AG04450 (cell line): Measurements from ENCODE around the gene SLC16A5. TPM values are rescaled to one million over a fixed set of nuclear protein-coding genes. Genes with fewer than 3 reads are reported as not detected.

Experiments used
- CTCF ChIA-PET: fragments of 300-600, 350-600 bp; formaldehyde crosslinking; extraction: SDS; loops from one replicate; lab custom pipeline; 2022; ENCODE audit warnings: antibody characterized with exemption, inconsistent platforms; lab: Charles Lee
- POLR2A ChIA-PET: fragments of 350-600 bp; formaldehyde crosslinking; extraction: SDS; loops from one replicate; lab custom pipeline; 2021; ENCODE audit warnings: antibody characterized with exemption, inconsistent platforms; lab: Yijun Ruan, JAX
- DNase-seq: peaks from one replicate; pipeline ENCODE4 v3.0.0-alpha.2; 2011; ENCODE audit warnings: low read depth, low spot score
- H3K27ac ChIP-seq: one replicate; pipeline ENCODE4 v1.5.1; 2012; ENCODE audit warnings: low read depth, low read length, control low read depth
- H3K27me3 ChIP-seq: one replicate; pipeline ENCODE4 v1.6.0; 2012; ENCODE audit warnings: low read length; ENCODE audit not compliant: control insufficient read depth, insufficient read depth
- H3K4me3 ChIP-seq: 2 replicates; pipeline ENCODE4 v1.5.1; 2011; ENCODE audit warnings: mild to moderate bottlenecking, low read depth, low read length, control low read depth
- H3K9me3 ChIP-seq: 2 replicates; pipeline ENCODE4 v1.5.1; 2012; ENCODE audit warnings: low read length; ENCODE audit not compliant: control insufficient read depth, insufficient read depth
- polyA plus RNA-seq: library from polyadenylated mRNA; depleted of rRNA; stranded (reverse); fragments of >200 nt; gene quantifications from 2 replicates; pipeline ENCODE4 v1.2.3, GENCODE V29; 2011
- TF ChIP-seq, protein P1 (sequence below): IDR thresholded peaks from 2 replicates; pipeline ENCODE4 v1.5.1; 2011; ENCODE audit warnings: low read depth, low read length, control low read depth, inconsistent platforms

Gene SLC16A5
- polyA plus RNA-seq, 1 experiment = 2.9 TPM

DNA sequence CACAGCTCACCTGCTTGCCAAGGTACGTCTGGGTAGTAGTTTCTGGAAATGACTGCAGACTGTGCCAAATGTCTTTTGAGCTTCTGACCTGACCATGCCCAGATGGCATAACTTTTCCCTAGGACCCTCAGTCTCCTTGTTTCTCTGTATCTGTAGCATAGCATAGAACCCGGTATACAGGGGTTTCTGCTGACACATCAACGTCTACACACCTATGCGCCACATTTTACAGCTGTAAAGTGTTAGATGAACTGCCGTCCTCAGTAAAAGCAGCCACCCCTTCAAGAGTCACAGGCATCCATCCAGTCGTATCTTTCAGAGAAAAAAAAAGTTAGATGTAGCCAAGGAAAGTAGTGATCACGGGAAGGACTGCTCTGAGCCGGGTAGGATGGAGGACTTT lies 23.3 kb upstream of the SLC16A5 start:
- POLR2A ChIA-PET = no interaction called here
- CTCF ChIA-PET = interaction anchor here (0.9 to 1.4 kb wide), 2 partner anchors 50 kb away, joined by 3 to 5 read pairs; no protein-coding TSS in a partner anchor
- DNase-seq = no peak

DNA sequence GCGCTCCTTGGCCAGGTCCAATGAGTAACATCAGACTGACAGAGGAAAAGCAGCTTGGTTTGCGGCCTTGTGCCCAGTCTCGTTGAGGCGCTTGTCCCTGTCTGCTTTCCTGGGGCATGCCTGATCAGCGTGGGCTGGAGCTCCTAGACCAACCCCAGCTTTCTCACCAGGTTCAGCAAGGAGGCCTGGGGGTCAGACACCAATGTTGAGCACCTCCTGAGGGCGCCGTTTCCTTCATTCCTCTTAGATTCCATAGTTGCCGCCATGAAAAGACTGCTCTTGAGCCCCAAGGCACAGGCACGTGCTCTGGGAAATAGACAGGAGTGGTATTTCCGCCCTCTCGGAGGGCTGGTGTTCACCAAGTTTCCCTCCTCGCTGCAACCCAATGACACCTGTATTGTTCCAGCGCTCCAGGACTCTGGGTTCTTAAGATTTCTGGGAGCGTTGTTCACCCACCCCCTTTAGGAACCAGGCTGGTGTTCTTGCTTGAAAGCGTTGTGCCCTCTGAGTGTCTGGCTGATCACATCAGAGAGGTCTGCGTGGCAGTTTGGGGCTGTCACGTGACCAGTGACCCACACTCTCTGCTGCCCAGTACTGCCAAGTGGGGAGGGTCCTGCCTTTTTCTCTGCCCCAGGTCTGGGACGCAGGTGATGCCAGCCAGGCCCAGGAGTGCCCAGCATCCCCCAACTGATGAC lies 22.7 kb upstream of the SLC16A5 start:
- Histone ChIP-seq H3K9me3 (no peaks in the 10 kb centered on the region), H3K27me3 (no peaks in the 10 kb centered on the region), H3K4me3 (no peak overlapping the region), H3K27ac (no peak overlapping the region)
- TF ChIP-seq, protein P1, sequence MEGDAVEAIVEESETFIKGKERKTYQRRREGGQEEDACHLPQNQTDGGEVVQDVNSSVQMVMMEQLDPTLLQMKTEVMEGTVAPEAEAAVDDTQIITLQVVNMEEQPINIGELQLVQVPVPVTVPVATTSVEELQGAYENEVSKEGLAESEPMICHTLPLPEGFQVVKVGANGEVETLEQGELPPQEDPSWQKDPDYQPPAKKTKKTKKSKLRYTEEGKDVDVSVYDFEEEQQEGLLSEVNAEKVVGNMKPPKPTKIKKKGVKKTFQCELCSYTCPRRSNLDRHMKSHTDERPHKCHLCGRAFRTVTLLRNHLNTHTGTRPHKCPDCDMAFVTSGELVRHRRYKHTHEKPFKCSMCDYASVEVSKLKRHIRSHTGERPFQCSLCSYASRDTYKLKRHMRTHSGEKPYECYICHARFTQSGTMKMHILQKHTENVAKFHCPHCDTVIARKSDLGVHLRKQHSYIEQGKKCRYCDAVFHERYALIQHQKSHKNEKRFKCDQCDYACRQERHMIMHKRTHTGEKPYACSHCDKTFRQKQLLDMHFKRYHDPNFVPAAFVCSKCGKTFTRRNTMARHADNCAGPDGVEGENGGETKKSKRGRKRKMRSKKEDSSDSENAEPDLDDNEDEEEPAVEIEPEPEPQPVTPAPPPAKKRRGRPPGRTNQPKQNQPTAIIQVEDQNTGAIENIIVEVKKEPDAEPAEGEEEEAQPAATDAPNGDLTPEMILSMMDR = no peak
- no peak for DNase-seq
- CTCF ChIA-PET = interaction anchor here (0.9 kb wide), 1 partner anchor 49 kb away, joined by 3 read pairs; no protein-coding TSS in a partner anchor
- POLR2A ChIA-PET = no interaction called here

More for the DNA sequence above, 23.3 kb upstream of the SLC16A5 start:
- no peak overlapping the region for H3K27ac ChIP-seq
- no peaks in the 10 kb centered on the region for H3K9me3 ChIP-seq
- H3K4me3 ChIP-seq = no peak overlapping the region
- TF ChIP-seq, protein P1 = no peak
- no peaks in the 10 kb centered on the region for H3K27me3 ChIP-seq

DNA sequence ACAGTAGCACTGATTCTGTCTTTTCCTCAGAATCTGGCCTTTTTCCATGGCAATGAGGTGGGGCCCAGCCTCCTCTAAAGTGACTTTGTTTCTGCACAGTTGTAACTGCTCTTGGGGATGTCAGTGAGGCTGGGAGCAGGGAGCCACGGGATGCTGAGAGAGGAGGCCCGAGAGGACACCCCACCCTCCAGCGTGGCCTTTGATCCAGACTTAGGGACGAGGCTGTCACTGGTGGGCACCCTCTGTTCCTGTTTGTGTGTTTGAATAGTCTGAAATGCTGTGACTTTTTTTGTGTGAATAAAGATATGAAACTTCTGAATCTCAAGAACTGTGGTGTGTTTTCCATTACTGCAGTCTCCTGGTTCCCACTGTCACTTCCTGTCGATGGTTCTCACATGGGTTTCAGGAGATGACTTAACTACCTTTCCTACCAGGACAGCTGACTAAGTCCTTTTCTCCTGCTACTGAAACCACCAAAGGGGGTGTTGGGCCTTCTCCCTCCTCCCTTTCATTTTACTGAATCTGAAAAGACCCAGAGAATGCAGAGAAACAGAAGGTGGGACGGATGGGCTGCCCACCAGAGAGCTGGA lies 22.1 kb upstream of the SLC16A5 start:
- Histone ChIP-seq H3K9me3 (no peaks in the 10 kb centered on the region), H3K4me3 (no peak overlapping the region), H3K27ac (no peak overlapping the region), H3K27me3 (no peaks in the 10 kb centered on the region)
- TF ChIP-seq, protein P1 = no peak
- no peak for DNase-seq
- CTCF ChIA-PET = no interaction called here
- POLR2A ChIA-PET = no interaction called here

DNA sequence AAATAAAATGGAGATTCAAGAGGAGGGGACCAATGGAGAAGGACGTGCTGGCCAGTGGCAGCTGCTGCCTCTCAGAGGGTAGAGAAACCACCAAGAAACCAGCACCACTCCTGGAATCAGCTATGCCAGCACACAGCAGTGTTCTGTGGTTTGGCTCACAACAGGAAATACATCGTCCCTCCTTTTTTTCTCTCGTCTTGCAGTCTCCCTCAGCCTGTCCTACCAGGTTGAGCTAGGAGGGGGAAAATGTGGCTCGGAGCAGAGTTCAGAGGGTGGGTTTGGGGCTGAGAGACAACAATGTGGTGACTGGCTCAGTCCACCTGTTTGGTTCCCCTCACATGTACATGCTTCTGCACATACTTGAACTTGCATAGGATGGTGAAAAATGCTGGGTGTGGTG lies 19.9 kb upstream of the SLC16A5 start:
- no peaks in the 10 kb centered on the region for H3K9me3 ChIP-seq
- DNase-seq = no peak
- ChIA-PET CTCF (interaction anchor here (0.7 to 1.6 kb wide), 2 partner anchors 47 to 59 kb away, joined by 4 read pairs; no protein-coding TSS in a partner anchor), POLR2A (interaction anchor here (0.6 kb wide), 2 partner anchors 47 to 104 kb away, joined by 3 to 4 read pairs; no protein-coding TSS in a partner anchor)
- TF ChIP-seq, protein P1 = no peak
- no peak overlapping the region for H3K27ac ChIP-seq
- H3K27me3 ChIP-seq = no peaks in the 10 kb centered on the region
- H3K4me3 ChIP-seq = no peak overlapping the region

DNA sequence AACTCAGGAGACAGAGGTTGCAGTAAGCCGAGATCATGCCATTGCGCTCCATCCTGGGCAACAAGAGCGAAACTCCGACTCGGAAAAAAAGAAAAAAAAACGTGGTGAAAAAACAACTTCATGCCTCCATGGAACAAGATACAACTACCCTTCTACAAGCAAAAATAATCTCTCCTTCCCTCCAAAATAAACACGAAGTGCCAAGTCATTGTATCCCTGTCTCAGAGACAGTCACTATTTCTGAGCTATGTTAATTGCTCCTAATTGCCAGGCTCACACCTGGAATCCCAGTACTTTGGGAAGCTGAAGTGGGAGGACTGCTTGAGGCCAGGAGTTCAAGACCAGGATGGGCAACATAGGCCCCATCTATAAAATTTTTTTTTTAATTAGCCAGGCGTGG lies 19.0 kb upstream of the SLC16A5 start:
- Histone ChIP-seq H3K9me3 (no peaks in the 10 kb centered on the region), H3K4me3 (no peak overlapping the region), H3K27ac (no peak overlapping the region), H3K27me3 (no peaks in the 10 kb centered on the region)
- CTCF ChIA-PET = interaction anchor here (0.7 to 2.2 kb wide), 6 partner anchors 8 to 133 kb away, joined by 3 to 18 read pairs (median 6); no protein-coding TSS in a partner anchor
- DNase-seq = no peak
- TF ChIP-seq, protein P1 = no peak
- POLR2A ChIA-PET = no interaction called here
